NCI-H446 (cell line): ENCODE data around the gene DMD.
"Not testable (repeated sequence)": the region's sequence is repeated elsewhere in the genome, so short reads cannot be mapped to it uniquely, and the experiment has no call there.

Source experiments
- DNase-seq, 2 experiments: peaks; one replicate each; lab custom pipeline; 2025; lab: John Stamatoyannopoulos, UW

Gene DMD

DNA sequence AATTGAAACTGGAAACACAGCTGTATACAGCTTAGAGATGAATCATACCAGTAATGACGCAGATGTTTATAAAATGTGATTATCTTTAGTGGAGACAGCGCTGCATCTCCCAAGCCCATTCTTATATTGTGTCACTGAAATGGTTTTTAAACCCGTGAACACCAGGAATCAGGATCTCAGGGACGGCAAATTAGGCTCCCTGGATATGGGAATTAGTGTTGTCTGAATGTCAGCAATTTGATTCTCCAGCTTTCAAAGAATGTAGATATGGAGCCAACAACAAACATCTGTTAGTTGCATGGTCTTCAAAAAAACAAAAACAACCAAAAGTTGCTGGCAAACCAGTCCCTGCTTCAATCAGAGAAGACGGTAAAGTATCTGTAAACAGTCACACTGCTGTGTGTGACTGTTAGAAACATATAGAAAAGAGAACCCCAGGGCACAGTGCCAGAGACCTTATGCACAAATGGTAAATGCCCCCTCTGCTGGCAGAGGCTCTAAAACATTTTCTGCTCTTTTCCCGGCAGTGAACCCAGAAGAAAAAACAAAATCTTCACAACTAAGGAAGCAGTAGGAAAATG, 1787.7 kb downstream of the DMD start:
- peak in 1 of 2 experiments; percentile 38 for DNase-seq

- no peak for DNase-seq
These were observed 1789.9 kb downstream of the DMD start for GRCh38 chrX:31421441-31421840.

DNA sequence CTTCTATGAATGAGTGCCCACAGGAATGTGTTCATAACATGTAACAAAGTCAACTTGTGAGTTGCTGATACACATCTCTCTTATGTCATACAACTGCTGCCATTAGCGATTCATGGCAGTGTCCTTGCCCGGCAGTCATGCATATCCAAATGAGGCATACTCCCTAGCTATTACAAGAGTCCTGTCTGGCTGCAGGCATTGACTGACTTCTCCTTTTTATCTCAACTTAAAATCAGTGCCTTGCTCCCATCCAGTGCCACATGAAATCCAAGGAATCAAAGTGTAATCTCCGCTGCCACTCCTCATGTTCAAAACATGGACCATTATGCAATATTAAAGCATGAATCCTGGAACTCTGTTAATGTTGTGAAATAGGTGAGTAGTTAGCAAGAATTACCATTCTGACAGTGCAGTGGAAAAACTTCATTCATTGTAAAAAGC, 1790.6 kb downstream of the DMD start:
- DNase-seq: no peak

DNA sequence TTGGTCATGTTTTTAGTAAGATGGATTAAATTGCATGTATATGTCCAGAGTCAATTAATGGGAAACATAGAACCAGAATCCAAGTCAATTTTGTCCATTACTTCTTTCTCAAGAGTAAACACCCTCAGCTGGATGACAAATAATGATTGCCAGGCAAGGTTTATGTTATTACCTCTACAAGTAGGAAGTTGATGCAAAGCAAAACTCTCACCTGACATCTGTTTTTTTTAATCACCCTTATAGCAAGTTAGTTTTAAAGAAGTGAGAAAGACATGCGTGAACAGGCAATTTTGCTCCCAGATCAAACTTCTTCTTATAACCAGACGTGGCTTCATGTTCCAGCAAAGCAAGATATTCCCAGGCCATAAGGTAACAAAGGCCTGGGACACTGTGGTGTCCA, 1791.0 kb downstream of the DMD start:
- no peak for DNase-seq

- DNase-seq: no peak
These were observed 1814.2 kb downstream of the DMD start for GRCh38 chrX:31397119-31397518.

GRCh38 chrX:31392513-31392912, 1818.8 kb downstream of the DMD start:
- no peak for DNase-seq

GRCh38 chrX:31388946-31389345, 1822.4 kb downstream of the DMD start:
- no peak for DNase-seq

DNA sequence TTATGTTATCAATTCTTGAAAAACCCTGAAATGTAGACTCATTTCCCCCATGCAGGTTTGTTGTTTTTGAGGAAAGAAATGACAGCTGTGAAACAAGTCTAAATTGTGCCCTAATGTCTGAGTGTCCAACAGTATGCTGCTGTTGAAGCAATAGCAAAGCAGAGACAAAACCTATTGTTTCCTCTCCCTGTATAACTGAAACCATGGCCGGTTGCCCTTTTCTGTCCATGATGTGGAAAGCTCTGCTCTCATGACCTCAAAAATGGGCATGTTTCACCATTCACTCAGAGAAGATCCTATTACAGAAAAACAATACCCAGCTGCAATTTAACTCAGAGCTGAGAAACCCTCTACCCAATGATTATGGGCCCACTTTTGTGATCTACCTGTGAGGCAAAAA, 1826.9 kb downstream of the DMD start:
- DNase-seq: no peak

GRCh38 chrX:31383991-31384390, 1827.4 kb downstream of the DMD start:
- no peak for DNase-seq

GRCh38 chrX:31378973-31379372, 1832.4 kb downstream of the DMD start:
- not testable (repeated sequence) for DNase-seq

GRCh38 chrX:31377821-31378220, 1833.5 kb downstream of the DMD start:
- DNase-seq: not testable (repeated sequence)

- DNase-seq: no peak
These were observed 1834.8 kb downstream of the DMD start for GRCh38 chrX:31376408-31377022.

DNA sequence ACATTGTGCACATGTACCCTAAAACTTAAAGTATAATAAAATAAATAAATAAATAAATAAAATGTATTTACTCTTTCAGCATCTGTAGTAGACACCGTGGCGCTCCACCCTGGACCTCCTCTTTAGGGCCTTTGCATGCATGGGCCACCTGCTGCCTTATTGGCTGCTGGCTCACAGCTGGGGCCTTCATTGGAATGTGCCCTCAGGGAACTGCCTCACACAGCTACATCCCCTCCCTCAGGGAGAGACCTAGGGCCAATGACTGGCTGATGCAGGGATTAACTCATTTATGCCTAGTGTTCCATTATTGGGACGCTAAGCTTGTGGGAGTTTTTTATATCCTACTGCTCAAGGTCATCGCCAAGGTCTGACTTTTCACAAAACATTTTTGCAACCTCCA, 1836.6 kb downstream of the DMD start:
- no peak for DNase-seq

- no peak for DNase-seq
These were observed 1839.4 kb downstream of the DMD start for GRCh38 chrX:31371956-31372355.

DNA sequence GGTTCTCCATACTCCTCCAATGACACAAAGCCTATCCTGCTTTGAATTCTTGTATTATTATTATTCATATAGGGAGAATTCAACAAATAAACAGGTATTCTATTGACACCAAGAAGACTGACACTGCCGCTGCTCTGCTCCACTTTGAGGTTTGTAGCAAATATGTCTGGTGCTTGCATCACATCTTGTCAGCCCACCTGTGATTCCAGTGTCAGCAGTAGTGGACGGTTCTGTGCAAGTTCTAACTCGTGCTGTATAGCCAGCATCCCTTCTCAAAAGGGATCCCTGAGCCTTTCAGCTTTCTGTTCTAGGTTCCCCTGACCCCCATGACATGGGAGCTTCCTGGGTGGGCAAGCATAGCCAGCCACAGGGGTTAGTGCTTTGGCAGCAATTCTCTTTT, 1843.5 kb downstream of the DMD start:
- DNase-seq: no peak

GRCh38 chrX:31366041-31366440, 1845.3 kb downstream of the DMD start:
- DNase-seq: no peak

GRCh38 chrX:31356275-31357212, 1854.8 kb downstream of the DMD start:
- DNase-seq: no peak

DNA sequence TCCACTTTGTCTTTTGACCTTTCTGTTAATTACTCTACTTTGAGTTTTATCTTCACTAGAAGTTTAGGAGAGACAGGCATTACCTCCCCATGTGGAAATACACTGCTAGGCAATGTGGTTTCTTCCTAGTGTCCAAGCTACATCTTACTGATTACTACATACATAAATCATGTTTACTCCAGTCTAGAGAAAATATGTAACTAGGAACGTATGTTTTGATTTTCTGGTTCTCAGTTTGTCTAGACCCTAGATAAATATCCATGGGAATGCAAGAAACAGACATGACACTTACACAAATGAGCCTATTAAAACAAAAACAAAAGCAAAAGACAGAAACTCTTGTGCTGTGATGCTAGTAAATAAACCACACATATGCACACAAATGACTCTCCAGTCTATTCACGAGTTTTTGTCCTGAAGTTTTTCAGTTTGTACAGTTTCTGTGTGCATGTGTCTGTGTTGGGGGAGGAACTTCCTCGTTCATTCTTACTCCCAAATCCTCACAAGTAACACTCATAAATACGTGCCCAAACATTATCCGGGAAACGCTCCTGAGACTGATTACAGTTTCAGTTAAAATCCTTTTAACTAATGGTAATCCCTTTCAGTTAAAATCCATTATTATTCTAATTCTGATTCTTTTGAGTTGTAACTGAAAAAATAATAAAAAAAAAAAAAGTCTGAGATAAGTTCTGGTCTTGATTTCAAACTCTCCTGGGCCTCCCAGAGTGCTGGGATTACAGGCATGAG, 1856.0 kb downstream of the DMD start:
- no peak for DNase-seq

DNA sequence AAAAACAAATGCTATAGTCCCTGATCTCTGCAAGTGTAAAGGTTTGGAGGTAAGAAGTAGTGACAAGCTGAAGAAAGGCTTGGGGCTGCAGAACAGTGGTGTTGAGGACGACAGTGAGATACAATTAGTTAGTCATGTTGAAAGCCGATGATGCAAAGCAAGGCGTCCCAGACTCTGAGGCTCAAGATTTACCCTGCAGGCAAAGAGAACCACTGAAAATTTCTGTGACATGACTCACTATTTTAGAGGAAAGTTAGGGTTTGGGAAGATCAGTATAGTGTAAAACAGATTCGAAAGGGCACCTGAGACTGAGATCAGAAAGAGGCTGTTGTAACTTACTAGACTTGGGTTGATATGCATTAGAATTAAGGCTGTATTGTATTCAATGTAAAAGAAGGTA, 1858.3 kb downstream of the DMD start:
- DNase-seq: no peak

- no peak for DNase-seq
These were observed 1860.6 kb downstream of the DMD start for GRCh38 chrX:31350808-31351074.

DNA sequence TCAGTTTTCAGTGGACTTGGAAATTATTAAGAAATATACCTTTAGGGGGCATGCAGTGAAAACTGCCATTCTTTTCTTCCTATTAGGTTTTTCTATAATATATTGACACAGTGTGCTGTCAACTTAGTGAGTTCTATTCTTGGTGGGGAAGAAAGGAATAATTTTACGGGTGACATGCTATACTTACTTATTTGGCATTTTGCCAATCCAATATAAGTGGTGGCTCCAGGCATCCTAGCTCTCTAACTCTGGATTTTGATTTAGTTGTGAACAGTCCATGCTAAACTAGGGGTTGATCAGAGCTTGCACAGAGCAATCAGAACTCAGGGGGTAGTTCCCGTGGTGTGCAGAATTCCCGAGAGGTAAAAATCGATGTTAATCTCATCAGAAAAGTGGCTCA, 1861.8 kb downstream of the DMD start:
- DNase-seq: no peak

DNA sequence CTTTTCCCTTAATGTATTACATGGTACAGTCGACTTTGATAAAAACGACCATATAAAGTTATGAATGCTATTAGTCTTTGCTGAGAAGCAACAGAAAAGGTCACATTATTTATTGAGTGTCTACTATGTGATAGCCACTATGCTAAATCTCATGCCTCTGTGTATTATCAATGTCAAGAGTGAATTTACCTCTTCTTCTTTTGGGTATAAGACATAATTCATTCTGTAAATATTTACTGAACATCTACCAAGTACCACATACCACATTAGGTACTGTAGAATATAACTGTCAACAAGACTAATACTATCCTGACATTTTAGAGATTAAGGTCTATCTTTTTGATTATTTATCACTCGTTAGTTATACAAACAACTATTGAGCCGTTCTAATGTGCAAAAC, 1870.8 kb downstream of the DMD start:
- DNase-seq: no peak

GRCh38 chrX:31338991-31339350, 1872.4 kb downstream of the DMD start:
- no peak for DNase-seq
